ENCODE results near the gene HTR3D.
"Not testable (repeated sequence)": the region's sequence is repeated elsewhere in the genome, so short reads cannot be mapped to it uniquely, and the experiment has no call there.

HTR3D gene

GRCh38 chr3:184037816-184038215 lies 6.3 kb downstream of the HTR3D start:
- peaks cover 10% of the 10 kb centered on the region for H3K27me3 Mint-ChIP-seq
- H3K4me3 Mint-ChIP-seq, result no peak overlapping the region
- no peak for DNase-seq
- no peak overlapping the region for H3K27ac Mint-ChIP-seq
- no peaks in the 10 kb centered on the region for H3K9me3 Mint-ChIP-seq
- no peaks in the 10 kb centered on the region for H3K4me1 Mint-ChIP-seq
- no peak for ATAC-seq

- H3K27ac Mint-ChIP-seq, H3K9me3 Mint-ChIP-seq: not testable (repeated sequence)
Observed at GRCh38 chr3:184038307-184038706, 6.8 kb downstream of the HTR3D start.

GRCh38 chr3:184039414-184039813 lies 7.9 kb downstream of the HTR3D start:
- no peak for ATAC-seq
- DNase-seq, result no peak
- no peak overlapping the region for H3K4me3 Mint-ChIP-seq
- no peaks in the 10 kb centered on the region for H3K4me1 Mint-ChIP-seq
- H3K27ac Mint-ChIP-seq, result no peak overlapping the region
- H3K27me3 Mint-ChIP-seq, result peaks cover under 1% of the 10 kb centered on the region
- H3K9me3 Mint-ChIP-seq, result no peaks in the 10 kb centered on the region

More at GRCh38 chr3:184038307-184038706, 6.8 kb downstream of the HTR3D start:
- not testable (repeated sequence) for H3K4me1 Mint-ChIP-seq, H3K27me3 Mint-ChIP-seq, ATAC-seq, DNase-seq, H3K4me3 Mint-ChIP-seq

DNA sequence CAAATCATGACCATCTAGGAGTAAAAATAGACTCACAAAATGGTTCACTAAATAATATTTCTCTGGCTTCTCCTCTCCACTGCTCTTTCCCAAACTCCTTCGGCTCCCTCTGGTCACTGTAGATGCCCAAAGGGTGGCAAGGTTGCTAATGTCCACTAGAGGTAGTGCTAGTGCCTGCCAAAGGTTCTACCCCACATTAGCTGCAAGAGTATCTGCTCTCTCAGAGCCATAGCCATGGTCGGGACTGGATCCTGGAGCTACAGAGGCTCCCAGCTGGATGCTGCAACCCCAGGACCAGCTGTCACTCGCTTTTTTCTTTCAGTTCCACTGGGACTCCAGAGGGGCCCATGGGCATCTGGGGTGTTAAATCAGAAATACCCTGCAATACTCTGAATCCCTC lies 8.5 kb downstream of the HTR3D start:
- H3K27ac Mint-ChIP-seq, result no peak overlapping the region
- ATAC-seq, result no peak
- no peak for DNase-seq
- no peaks in the 10 kb centered on the region for H3K27me3 Mint-ChIP-seq
- no peaks in the 10 kb centered on the region for H3K9me3 Mint-ChIP-seq
- no peaks in the 10 kb centered on the region for H3K4me1 Mint-ChIP-seq
- H3K4me3 Mint-ChIP-seq, result no peak overlapping the region

DNA sequence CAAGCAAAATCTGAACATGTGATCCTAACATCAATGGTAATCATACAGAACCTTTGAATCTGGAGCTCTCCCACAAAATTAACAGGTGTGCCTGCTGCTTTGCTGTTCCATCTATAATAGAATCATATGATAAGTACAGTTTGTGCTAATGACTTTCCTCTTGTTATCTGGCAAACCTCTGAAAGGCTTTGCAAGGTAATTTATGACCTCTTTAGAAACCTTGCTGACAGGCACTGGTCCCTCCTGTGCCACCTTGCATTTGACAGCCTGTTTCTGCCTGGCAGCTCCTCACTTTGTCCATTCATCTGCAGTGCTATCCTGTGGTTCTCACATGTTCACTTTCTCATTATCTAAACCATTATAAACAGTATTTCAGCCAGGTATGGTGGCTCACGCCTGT lies 11.1 kb downstream of the HTR3D start:
- H3K27ac Mint-ChIP-seq, result no peak overlapping the region
- DNase-seq, result no peak
- H3K4me3 Mint-ChIP-seq, result no peak overlapping the region
- no peaks in the 10 kb centered on the region for H3K4me1 Mint-ChIP-seq
- H3K27me3 Mint-ChIP-seq, result no peaks in the 10 kb centered on the region
- no peak for ATAC-seq
- H3K9me3 Mint-ChIP-seq, result no peaks in the 10 kb centered on the region

GRCh38 chr3:184045995-184046394 lies 14.5 kb downstream of the HTR3D start:
- H3K4me3 Mint-ChIP-seq, result no peak overlapping the region

GRCh38 chr3:184050217-184050847 lies 18.8 kb downstream of the HTR3D start:
- no peak overlapping the region for H3K27ac Mint-ChIP-seq
- ATAC-seq (no peak), DNase-seq (no peak)
- H3K4me3 Mint-ChIP-seq, result no peak overlapping the region
- peaks cover 7% of the 10 kb centered on the region for H3K27me3 Mint-ChIP-seq
- H3K4me1 Mint-ChIP-seq, result no peaks in the 10 kb centered on the region
- H3K9me3 Mint-ChIP-seq, result no peaks in the 10 kb centered on the region

More at GRCh38 chr3:184045995-184046394, 14.5 kb downstream of the HTR3D start:
- no peaks in the 10 kb centered on the region for H3K27me3 Mint-ChIP-seq
- DNase-seq (no peak), ATAC-seq (no peak)
- H3K9me3 Mint-ChIP-seq, result no peaks in the 10 kb centered on the region
- no peaks in the 10 kb centered on the region for H3K4me1 Mint-ChIP-seq
- H3K27ac Mint-ChIP-seq, result peak overlapping the region in 1 of 2 donors; percentile 44

DNA sequence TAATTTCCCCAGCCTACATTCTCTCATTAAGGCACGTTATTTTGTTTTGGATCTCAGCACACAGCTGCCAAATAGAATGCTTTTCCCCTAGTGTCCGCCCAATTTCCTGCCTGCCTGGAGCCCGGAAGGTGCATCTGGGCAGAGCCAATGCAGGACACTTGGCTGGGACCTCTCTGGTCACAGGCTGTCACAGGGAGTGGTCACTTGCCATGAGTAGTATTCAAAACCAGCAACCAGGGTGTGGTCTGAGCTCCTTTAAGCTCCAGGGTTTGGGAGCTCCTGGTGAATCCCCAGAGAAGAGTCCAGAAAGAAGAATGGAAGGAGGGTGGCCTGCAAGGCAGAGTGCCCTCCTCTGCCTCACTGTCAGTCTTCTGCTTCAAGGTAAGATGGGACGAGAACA lies 21.2 kb downstream of the HTR3D start, which contains the start of gene HTR3C:
Gene HTR3C (plus strand): TSS at position 281 of the 400 bp plus-strand sequence. CDS start 34 bp downstream, at position 315.
- no peak for ATAC-seq
- H3K27me3 Mint-ChIP-seq, result peaks cover 7% of the 10 kb centered on the region

DNA sequence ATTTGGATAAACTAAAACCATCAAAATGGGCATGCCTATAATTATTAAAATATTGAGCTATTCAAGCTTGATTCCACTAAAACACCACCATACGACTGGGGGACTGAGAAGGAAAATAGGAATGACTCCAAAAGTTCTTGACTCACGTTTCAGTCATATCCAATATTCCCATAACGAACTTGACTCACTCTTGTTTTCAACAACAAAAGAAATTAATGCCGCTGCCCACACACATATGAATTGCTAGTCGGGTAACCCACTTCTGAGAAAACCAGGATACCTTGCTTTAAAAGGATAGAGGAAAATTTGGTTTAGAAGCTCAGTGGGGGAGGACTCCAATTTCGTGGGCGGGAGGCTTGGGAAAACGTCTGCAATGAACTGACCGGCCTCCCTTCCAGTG lies 26.5 kb downstream of the HTR3D start:
- DNase-seq (no peak), ATAC-seq (no peak)
- no peak overlapping the region for H3K4me3 Mint-ChIP-seq
- no peak overlapping the region for H3K27ac Mint-ChIP-seq
- no peaks in the 10 kb centered on the region for H3K4me1 Mint-ChIP-seq
- no peaks in the 10 kb centered on the region for H3K9me3 Mint-ChIP-seq
- peaks cover 8% of the 10 kb centered on the region for H3K27me3 Mint-ChIP-seq

More for the DNA sequence above, 21.2 kb downstream of the HTR3D start, which contains the start of gene HTR3C:
- Mint-ChIP-seq H3K9me3 (no peaks in the 10 kb centered on the region), H3K4me1 (no peaks in the 10 kb centered on the region), H3K27ac (no peak within 1 kb of the TSS), H3K4me3 (no peak within 1 kb of the TSS)
- DNase-seq, result no peak

GRCh38 chr3:184059424-184059823 lies 27.9 kb downstream of the HTR3D start:
- no peak overlapping the region for H3K4me3 Mint-ChIP-seq
- H3K4me1 Mint-ChIP-seq, result no peaks in the 10 kb centered on the region
- no peak for ATAC-seq
- no peak for DNase-seq
- H3K27me3 Mint-ChIP-seq, result peaks cover 8% of the 10 kb centered on the region
- no peak overlapping the region for H3K27ac Mint-ChIP-seq
- H3K9me3 Mint-ChIP-seq, result no peaks in the 10 kb centered on the region

GRCh38 chr3:184062637-184063036 lies 31.1 kb downstream of the HTR3D start:
- H3K27ac Mint-ChIP-seq, result no peak overlapping the region
- no peaks in the 10 kb centered on the region for H3K9me3 Mint-ChIP-seq
- ATAC-seq (no peak), DNase-seq (no peak)
- H3K4me1 Mint-ChIP-seq, result no peaks in the 10 kb centered on the region
- H3K4me3 Mint-ChIP-seq, result no peak overlapping the region
- H3K27me3 Mint-ChIP-seq, result peaks cover 12% of the 10 kb centered on the region

- DNase-seq (no peak), ATAC-seq (no peak)
- Mint-ChIP-seq H3K27me3 (peaks cover 8% of the 10 kb centered on the region), H3K27ac (no peak overlapping the region), H3K4me3 (no peak overlapping the region), H3K4me1 (no peaks in the 10 kb centered on the region), H3K9me3 (peaks cover 8% of the 10 kb centered on the region in 2 donors)
Observed at GRCh38 chr3:184066211-184066610, 34.7 kb downstream of the HTR3D start.

- Mint-ChIP-seq H3K9me3 (peaks cover 8% of the 10 kb centered on the region in 2 donors), H3K4me3 (no peak overlapping the region), H3K4me1 (no peaks in the 10 kb centered on the region), H3K27ac (no peak overlapping the region), H3K27me3 (peaks cover 8% of the 10 kb centered on the region)
- DNase-seq (no peak), ATAC-seq (no peak)
Observed at GRCh38 chr3:184067573-184068055, 36.1 kb downstream of the HTR3D start.

GRCh38 chr3:184068344-184068743 lies 36.8 kb downstream of the HTR3D start:
- H3K27me3 Mint-ChIP-seq, result peaks cover 8% of the 10 kb centered on the region
- no peak overlapping the region for H3K4me3 Mint-ChIP-seq
- ATAC-seq (no peak), DNase-seq (no peak)
- H3K4me1 Mint-ChIP-seq, result no peaks in the 10 kb centered on the region
- H3K9me3 Mint-ChIP-seq, result peaks cover 8% of the 10 kb centered on the region in 2 donors
- no peak overlapping the region for H3K27ac Mint-ChIP-seq

GRCh38 chr3:184071142-184071541 lies 39.6 kb downstream of the HTR3D start:
- not testable (repeated sequence) for ATAC-seq, H3K4me1 Mint-ChIP-seq, H3K9me3 Mint-ChIP-seq, H3K27me3 Mint-ChIP-seq, H3K27ac Mint-ChIP-seq, DNase-seq, H3K4me3 Mint-ChIP-seq

DNA sequence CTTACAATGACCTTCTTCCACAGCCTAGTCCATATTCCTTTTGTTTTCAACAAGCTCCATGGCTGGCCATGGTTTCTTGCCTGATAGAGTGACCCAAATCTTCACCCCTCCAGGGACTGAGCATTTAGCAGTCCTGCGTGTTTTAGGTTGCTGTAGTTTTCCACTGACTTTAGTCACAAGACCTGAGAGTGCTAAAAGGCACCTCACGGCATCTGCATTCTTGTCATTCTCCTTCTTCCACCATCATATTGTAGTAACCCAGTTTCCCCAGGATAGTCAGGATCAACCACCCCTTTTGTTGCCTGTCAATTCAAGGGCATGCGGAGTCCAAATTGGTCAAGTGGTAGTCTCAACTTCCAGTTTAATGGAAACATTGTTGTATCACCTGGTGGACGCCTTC lies 42.1 kb downstream of the HTR3D start:
- Mint-ChIP-seq H3K27me3 (no peaks in the 10 kb centered on the region), H3K27ac (no peak overlapping the region), H3K4me3 (no peak overlapping the region), H3K4me1 (no peaks in the 10 kb centered on the region), H3K9me3 (peaks cover 8% of the 10 kb centered on the region in 2 donors)
- ATAC-seq (no peak), DNase-seq (no peak)

DNA sequence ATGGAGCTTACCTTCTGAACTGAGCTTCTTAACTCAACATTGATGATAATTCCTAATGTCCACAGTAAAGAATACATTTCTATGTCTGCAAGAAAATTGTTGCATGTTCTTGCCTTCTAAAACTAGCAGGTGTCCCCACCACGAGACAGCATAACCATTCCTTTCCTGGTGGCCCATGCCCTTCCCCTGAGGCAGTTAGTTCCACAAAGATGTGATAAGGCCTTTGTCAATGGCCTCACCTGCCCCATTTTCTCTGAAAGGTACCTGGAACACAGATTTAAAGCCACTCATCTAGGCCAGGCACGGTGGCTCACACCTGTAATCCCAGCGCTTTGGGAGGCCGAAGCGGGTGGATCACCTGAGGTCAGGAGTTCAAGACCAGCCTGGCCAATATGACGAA lies 44.4 kb downstream of the HTR3D start:
- H3K27me3 Mint-ChIP-seq, result no peaks in the 10 kb centered on the region
- DNase-seq (no peak), ATAC-seq (no peak)
- H3K4me1 Mint-ChIP-seq, result no peaks in the 10 kb centered on the region
- peaks cover 3% of the 10 kb centered on the region in 2 donors for H3K9me3 Mint-ChIP-seq
- no peak overlapping the region for H3K4me3 Mint-ChIP-seq
- H3K27ac Mint-ChIP-seq, result no peak overlapping the region

Data from stimulated activated naive CD8-positive, alpha-beta T cell treated with anti-CD3 and anti-CD28 coated beads, Interleukin-15, amount 100 ng/mL, for 72 hours (primary cell).